GM23338 (cell line): ENCODE data around the gene SVIL. TPM values are rescaled to one million over a fixed set of nuclear protein-coding genes. Genes with fewer than 3 reads are reported as not detected.

ENCODE experiments used
- ATAC-seq: fragments of 200-7000 bp; cut with Tn5 transposase; 3 replicates; pipeline ENCODE4 v1.9.1; 2020
- DNase-seq: peaks from one replicate; pipeline ENCODE4 v3.0.0-alpha.2; 2015; ENCODE audit warnings: low spot score
- H2AFZ ChIP-seq: fragments of 200-600 bp; sonication (generic); 2 replicates; pipeline ENCODE4 v1.8.0; 2016; ENCODE audit warnings: antibody characterized with exemption, mild to moderate bottlenecking, moderate library complexity
- H3F3A ChIP-seq: fragments of 200-600 bp; sonication (generic); replicated peaks from 2 replicates; pipeline ENCODE4 v1.8.0; 2017; ENCODE audit warnings: antibody characterized with exemption, mixed run types, low read depth
- H3K27ac ChIP-seq: fragments of 200-600 bp; sonication (generic); 2 replicates; pipeline ENCODE4 v1.6.1; 2016; ENCODE audit warnings: low read depth
- H3K27me3 ChIP-seq: fragments of 200-600 bp; sonication (generic); 2 replicates; pipeline ENCODE4 v1.8.0; 2016; ENCODE audit warnings: mild to moderate bottlenecking, mixed run types, moderate library complexity; ENCODE audit not compliant: insufficient read depth
- H3K36me3 ChIP-seq: fragments of 200-600 bp; sonication (generic); 2 replicates; pipeline ENCODE4 v1.8.0; 2016; ENCODE audit warnings: mild to moderate bottlenecking; ENCODE audit not compliant: insufficient read depth
- H3K4me1 ChIP-seq: fragments of 200-600 bp; sonication (generic); 2 replicates; pipeline ENCODE4 v1.8.0; 2016; ENCODE audit warnings: mild to moderate bottlenecking, moderate library complexity; ENCODE audit not compliant: insufficient read depth
- H3K4me2 ChIP-seq: fragments of 200-600 bp; sonication (generic); 2 replicates; pipeline ENCODE4 v1.7.1; 2017; ENCODE audit warnings: mixed run types
- H3K4me3 ChIP-seq: fragments of 200-600 bp; sonication (generic); 2 replicates; pipeline ENCODE4 v1.6.1; 2016; ENCODE audit warnings: mixed run types
- H3K79me2 ChIP-seq: fragments of 200-600 bp; sonication (generic); replicated peaks from 2 replicates; pipeline ENCODE4 v1.8.0; 2017; ENCODE audit warnings: mild to moderate bottlenecking; ENCODE audit not compliant: insufficient read depth
- H3K9me2 ChIP-seq: fragments of 200-600 bp; sonication (generic); 2 replicates; pipeline ENCODE4 v1.8.0; 2017; ENCODE audit not compliant: insufficient read depth
- H4K20me1 ChIP-seq: fragments of 200-600 bp; sonication (generic); replicated peaks from 2 replicates; pipeline ENCODE4 v1.8.0; 2017; ENCODE audit warnings: mild to moderate bottlenecking; ENCODE audit not compliant: insufficient read depth
- H3K27ac Mint-ChIP-seq: 2 replicates; pipeline ENCODE4 v1.8.0; 2020; ENCODE audit warnings: inconsistent platforms, mild to moderate bottlenecking, moderate library complexity, mixed read lengths
- H3K27me3 Mint-ChIP-seq: 3 replicates; pipeline ENCODE4 v1.8.0; 2022; ENCODE audit warnings: low read depth, mild to moderate bottlenecking, moderate library complexity, mixed read lengths, inconsistent platforms; ENCODE audit not compliant: insufficient read depth, poor library complexity
- H3K36me3 Mint-ChIP-seq: 3 replicates; pipeline ENCODE4 v1.8.0; 2021; ENCODE audit warnings: low read depth, mild to moderate bottlenecking, inconsistent platforms, moderate library complexity, mixed read lengths
- H3K4me1 Mint-ChIP-seq: 3 replicates; pipeline ENCODE4 v1.8.0; 2020; ENCODE audit warnings: mild to moderate bottlenecking, inconsistent platforms, mixed read lengths
- H3K4me3 Mint-ChIP-seq: 3 replicates; pipeline ENCODE4 v1.8.0; 2021; ENCODE audit warnings: moderate library complexity, mild to moderate bottlenecking, inconsistent platforms, mixed read lengths
- H3K9me3 Mint-ChIP-seq: 3 replicates; pipeline ENCODE4 v1.8.0; 2020; ENCODE audit warnings: moderate library complexity, mild to moderate bottlenecking, inconsistent platforms, mixed read lengths
- CREB1 ChIP-seq: fragments of 250-450 bp; sonication (Bioruptor Pico); IDR thresholded peaks from 2 replicates; pipeline ENCODE4 v1.5.0; 2020; ENCODE audit warnings: low read depth, mild to moderate bottlenecking, moderate library complexity
- EZH2phosphoT487 ChIP-seq: fragments of 200-600 bp; sonication (generic); IDR thresholded peaks from one replicate; pipeline ENCODE4 v1.8.1; 2018; ENCODE audit warnings: antibody characterized with exemption; ENCODE audit not compliant: unreplicated experiment
- JUNB ChIP-seq: IDR thresholded peaks from one replicate; pipeline ENCODE4 v1.6.1; 2016; ENCODE audit warnings: antibody characterized with exemption; ENCODE audit not compliant: unreplicated experiment
- NANOG ChIP-seq: IDR thresholded peaks from 2 replicates; pipeline ENCODE4 v1.6.1; 2016; ENCODE audit warnings: antibody characterized with exemption, borderline replicate concordance
- POLR2AphosphoS5 ChIP-seq: IDR thresholded peaks from 2 replicates; pipeline ENCODE4 v1.6.1; 2016; ENCODE audit warnings: antibody characterized with exemption, low read depth
- REST ChIP-seq: IDR thresholded peaks from one replicate; pipeline ENCODE4 v1.6.1; 2018; ENCODE audit warnings: antibody characterized with exemption; ENCODE audit not compliant: unreplicated experiment
- STAT1 ChIP-seq: IDR thresholded peaks from one replicate; pipeline ENCODE4 v1.6.1; 2016; ENCODE audit warnings: antibody characterized with exemption; ENCODE audit not compliant: unreplicated experiment
- ZNF331 ChIP-seq: fragments of 250-450 bp; sonication (Bioruptor Pico); IDR thresholded peaks from 2 replicates; pipeline ENCODE4 v1.5.0; 2020; ENCODE audit warnings: low read depth, mild to moderate bottlenecking, moderate library complexity
- polyA plus RNA-seq: library from polyadenylated mRNA; unstranded; fragments of >200 nt; fragmentation: Nextera tagmentation; extraction: Ambion mirVana; gene quantifications from 2 replicates; pipeline ENCODE4 v1.2.1, GENCODE V29; 2016
- total RNA-seq: library from RNA; depleted of rRNA; stranded (reverse); fragments of >200 nt; shearing (Covaris generic); gene quantifications from 2 replicates; pipeline ENCODE4 v1.2.3, GENCODE V29; 2014
- TF ChIP-seq, protein P1 (sequence below), 2 experiments: fragments of 200-600 bp in 1 of 2; sonication (generic) in 1 of 2; conservative IDR thresholded peaks; 2 replicates each; pipeline versions ENCODE4 v1.5.1 to v1.6.1; 2016 to 2017; ENCODE audit warnings: antibody characterized with exemption in 2 of 2, low read depth in 2 of 2, mild to moderate bottlenecking in 2 of 2, moderate library complexity in 1 of 2
- TF ChIP-seq, protein P2 (sequence below): IDR thresholded peaks from 2 replicates; pipeline ENCODE4 v1.6.1; 2016; ENCODE audit warnings: antibody characterized with exemption
- TF ChIP-seq, protein P3 (sequence below): fragments of 250-450 bp; sonication (Bioruptor Pico); IDR thresholded peaks from 2 replicates; pipeline ENCODE4 v1.5.0; 2020; ENCODE audit warnings: mild to moderate bottlenecking, moderate library complexity

Gene SVIL
- total and polyA plus RNA-seq, 2 experiments from 2014 or later: 8.8 to 34.9 TPM

DNA sequence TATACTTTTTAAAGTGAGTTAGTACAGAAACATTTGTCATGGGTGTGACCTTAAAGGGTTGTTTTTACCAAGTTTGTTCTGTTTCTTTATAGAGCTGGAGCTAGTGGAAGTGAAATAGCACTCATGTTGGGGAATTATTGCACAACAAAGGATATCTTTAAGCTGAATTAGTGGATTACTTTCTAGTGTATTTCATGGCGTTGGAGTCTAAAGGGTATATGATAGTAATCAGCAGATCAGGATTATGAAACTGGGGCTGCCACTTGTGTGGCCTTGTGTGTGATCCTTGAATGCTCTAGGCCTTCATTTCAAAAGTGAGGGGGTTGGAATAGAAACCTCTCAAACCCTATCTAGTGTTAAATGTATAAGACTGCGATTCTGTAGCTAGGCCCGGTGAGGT is 222.3 kb downstream of the SVIL start:
- Mint-ChIP-seq H3K27me3 (peaks cover 12% of the 10 kb centered on the region), H3K9me3 (peaks cover 26% of the 10 kb centered on the region), H3K4me1 (no peaks in the 10 kb centered on the region), H3K4me3 (no peak overlapping the region), H3K27ac (no peak overlapping the region), H3K36me3 (peaks cover 21% of the 10 kb centered on the region)
- H3K36me3 ChIP-seq: peaks cover 12% of the 10 kb centered on the region
- H2AFZ ChIP-seq: no peak overlapping the region
- H3K27ac ChIP-seq: no peak overlapping the region
- TF ChIP-seq, protein P1, sequence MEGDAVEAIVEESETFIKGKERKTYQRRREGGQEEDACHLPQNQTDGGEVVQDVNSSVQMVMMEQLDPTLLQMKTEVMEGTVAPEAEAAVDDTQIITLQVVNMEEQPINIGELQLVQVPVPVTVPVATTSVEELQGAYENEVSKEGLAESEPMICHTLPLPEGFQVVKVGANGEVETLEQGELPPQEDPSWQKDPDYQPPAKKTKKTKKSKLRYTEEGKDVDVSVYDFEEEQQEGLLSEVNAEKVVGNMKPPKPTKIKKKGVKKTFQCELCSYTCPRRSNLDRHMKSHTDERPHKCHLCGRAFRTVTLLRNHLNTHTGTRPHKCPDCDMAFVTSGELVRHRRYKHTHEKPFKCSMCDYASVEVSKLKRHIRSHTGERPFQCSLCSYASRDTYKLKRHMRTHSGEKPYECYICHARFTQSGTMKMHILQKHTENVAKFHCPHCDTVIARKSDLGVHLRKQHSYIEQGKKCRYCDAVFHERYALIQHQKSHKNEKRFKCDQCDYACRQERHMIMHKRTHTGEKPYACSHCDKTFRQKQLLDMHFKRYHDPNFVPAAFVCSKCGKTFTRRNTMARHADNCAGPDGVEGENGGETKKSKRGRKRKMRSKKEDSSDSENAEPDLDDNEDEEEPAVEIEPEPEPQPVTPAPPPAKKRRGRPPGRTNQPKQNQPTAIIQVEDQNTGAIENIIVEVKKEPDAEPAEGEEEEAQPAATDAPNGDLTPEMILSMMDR (conservative IDR thresholded peaks at IDR 0.05; ENCODE audit: low read depth in 2 of 2): no peak
- TF ChIP-seq STAT1: no peak
- TF ChIP-seq, protein P2, sequence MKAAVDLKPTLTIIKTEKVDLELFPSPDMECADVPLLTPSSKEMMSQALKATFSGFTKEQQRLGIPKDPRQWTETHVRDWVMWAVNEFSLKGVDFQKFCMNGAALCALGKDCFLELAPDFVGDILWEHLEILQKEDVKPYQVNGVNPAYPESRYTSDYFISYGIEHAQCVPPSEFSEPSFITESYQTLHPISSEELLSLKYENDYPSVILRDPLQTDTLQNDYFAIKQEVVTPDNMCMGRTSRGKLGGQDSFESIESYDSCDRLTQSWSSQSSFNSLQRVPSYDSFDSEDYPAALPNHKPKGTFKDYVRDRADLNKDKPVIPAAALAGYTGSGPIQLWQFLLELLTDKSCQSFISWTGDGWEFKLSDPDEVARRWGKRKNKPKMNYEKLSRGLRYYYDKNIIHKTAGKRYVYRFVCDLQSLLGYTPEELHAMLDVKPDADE: no peak
- no peak for TF ChIP-seq REST
- TF ChIP-seq EZH2phosphoT487: no peak
- no peak for TF ChIP-seq ZNF331 (CRISPR knock-in tag)
- no peak for TF ChIP-seq NANOG
- no peak for TF ChIP-seq CREB1 (CRISPR knock-in tag)
- no peak for TF ChIP-seq POLR2AphosphoS5
- TF ChIP-seq, protein P3, sequence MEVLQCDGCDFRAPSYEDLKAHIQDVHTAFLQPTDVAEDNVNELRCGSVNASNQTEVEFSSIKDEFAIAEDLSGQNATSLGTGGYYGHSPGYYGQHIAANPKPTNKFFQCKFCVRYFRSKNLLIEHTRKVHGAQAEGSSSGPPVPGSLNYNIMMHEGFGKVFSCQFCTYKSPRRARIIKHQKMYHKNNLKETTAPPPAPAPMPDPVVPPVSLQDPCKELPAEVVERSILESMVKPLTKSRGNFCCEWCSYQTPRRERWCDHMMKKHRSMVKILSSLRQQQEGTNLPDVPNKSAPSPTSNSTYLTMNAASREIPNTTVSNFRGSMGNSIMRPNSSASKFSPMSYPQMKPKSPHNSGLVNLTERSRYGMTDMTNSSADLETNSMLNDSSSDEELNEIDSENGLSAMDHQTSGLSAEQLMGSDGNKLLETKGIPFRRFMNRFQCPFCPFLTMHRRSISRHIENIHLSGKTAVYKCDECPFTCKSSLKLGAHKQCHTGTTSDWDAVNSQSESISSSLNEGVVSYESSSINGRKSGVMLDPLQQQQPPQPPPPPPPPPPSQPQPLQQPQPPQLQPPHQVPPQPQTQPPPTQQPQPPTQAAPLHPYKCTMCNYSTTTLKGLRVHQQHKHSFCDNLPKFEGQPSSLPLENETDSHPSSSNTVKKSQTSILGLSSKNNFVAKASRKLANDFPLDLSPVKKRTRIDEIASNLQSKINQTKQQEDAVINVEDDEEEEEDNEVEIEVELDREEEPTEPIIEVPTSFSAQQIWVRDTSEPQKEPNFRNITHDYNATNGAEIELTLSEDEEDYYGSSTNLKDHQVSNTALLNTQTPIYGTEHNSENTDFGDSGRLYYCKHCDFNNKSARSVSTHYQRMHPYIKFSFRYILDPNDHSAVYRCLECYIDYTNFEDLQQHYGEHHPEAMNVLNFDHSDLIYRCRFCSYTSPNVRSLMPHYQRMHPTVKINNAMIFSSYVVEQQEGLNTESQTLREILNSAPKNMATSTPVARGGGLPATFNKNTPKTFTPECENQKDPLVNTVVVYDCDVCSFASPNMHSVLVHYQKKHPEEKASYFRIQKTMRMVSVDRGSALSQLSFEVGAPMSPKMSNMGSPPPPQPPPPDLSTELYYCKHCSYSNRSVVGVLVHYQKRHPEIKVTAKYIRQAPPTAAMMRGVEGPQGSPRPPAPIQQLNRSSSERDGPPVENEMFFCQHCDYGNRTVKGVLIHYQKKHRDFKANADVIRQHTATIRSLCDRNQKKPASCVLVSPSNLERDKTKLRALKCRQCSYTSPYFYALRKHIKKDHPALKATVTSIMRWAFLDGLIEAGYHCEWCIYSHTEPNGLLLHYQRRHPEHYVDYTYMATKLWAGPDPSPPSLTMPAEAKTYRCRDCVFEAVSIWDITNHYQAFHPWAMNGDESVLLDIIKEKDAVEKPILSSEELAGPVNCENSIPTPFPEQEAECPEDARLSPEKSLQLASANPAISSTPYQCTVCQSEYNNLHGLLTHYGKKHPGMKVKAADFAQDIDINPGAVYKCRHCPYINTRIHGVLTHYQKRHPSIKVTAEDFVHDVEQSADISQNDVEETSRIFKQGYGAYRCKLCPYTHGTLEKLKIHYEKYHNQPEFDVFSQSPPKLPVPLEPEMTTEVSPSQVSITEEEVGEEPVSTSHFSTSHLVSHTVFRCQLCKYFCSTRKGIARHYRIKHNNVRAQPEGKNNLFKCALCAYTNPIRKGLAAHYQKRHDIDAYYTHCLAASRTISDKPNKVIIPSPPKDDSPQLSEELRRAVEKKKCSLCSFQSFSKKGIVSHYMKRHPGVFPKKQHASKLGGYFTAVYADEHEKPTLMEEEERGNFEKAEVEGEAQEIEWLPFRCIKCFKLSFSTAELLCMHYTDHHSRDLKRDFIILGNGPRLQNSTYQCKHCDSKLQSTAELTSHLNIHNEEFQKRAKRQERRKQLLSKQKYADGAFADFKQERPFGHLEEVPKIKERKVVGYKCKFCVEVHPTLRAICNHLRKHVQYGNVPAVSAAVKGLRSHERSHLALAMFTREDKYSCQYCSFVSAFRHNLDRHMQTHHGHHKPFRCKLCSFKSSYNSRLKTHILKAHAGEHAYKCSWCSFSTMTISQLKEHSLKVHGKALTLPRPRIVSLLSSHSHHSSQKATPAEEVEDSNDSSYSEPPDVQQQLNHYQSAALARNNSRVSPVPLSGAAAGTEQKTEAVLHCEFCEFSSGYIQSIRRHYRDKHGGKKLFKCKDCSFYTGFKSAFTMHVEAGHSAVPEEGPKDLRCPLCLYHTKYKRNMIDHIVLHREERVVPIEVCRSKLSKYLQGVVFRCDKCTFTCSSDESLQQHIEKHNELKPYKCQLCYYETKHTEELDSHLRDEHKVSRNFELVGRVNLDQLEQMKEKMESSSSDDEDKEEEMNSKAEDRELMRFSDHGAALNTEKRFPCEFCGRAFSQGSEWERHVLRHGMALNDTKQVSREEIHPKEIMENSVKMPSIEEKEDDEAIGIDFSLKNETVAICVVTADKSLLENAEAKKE (CRISPR knock-in tag): no peak
- TF ChIP-seq JUNB: no peak
- DNase-seq: no peak
- no peaks in the 10 kb centered on the region for H3F3A ChIP-seq
- peaks cover 18% of the 10 kb centered on the region for H3K27me3 ChIP-seq
- peaks cover 3% of the 10 kb centered on the region; the same call in 1 of the 2 replicates for H3K79me2 ChIP-seq
- H3K4me3 ChIP-seq: no peak overlapping the region
- H4K20me1 ChIP-seq: no peaks in the 10 kb centered on the region
- no peak for ATAC-seq
- H3K4me1 ChIP-seq: 0 out of 2 replicates have a peak, but pooled peaks cover 3% of the 10 kb centered on the region
- 0 out of 2 replicates have a peak, but pooled peaks cover 5% of the 10 kb centered on the region for H3K9me2 ChIP-seq
- no peak overlapping the region for H3K4me2 ChIP-seq
